ENCODE measurements around the gene PI4K2B.

DNA sequence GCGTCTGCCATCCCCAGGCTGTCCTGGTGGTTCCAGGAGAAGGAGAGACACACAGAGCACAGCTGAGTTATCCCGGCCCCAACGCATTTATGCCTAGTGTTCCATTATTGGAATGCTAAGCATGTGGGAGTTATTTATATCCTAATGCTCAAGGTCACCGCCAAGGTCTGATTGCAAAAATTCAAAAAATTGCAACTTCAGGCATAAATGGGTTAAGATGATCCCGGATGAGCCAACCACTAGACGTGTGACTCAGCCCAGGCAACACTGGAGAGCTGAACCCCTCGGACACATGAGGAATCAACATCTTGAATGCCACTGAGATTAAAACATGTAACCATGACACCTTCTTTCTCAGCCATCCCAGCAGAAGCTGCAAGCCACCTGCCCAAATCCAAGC, 74.9 kb downstream of the PI4K2B start:
- TF ChIP-seq, protein P1, sequence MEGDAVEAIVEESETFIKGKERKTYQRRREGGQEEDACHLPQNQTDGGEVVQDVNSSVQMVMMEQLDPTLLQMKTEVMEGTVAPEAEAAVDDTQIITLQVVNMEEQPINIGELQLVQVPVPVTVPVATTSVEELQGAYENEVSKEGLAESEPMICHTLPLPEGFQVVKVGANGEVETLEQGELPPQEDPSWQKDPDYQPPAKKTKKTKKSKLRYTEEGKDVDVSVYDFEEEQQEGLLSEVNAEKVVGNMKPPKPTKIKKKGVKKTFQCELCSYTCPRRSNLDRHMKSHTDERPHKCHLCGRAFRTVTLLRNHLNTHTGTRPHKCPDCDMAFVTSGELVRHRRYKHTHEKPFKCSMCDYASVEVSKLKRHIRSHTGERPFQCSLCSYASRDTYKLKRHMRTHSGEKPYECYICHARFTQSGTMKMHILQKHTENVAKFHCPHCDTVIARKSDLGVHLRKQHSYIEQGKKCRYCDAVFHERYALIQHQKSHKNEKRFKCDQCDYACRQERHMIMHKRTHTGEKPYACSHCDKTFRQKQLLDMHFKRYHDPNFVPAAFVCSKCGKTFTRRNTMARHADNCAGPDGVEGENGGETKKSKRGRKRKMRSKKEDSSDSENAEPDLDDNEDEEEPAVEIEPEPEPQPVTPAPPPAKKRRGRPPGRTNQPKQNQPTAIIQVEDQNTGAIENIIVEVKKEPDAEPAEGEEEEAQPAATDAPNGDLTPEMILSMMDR (conservative IDR thresholded peaks at IDR 0.05 in 1 of 2, IDR thresholded peaks at IDR 0.05 in 1 of 2; ENCODE audit: extremely low read depth in 1 of 2, insufficient read depth in 1 of 2, low read depth in 1 of 2, low read length in 2 of 2), result no peak
- no peak for TF ChIP-seq EZH2 (IDR thresholded peaks at IDR 0.05; ENCODE audit: borderline replicate concordance, low read length)

All from mammary epithelial cell (primary cell).